Astrocyte (in vitro differentiated cells and primary cell): Measurements from ENCODE around the gene HOXB13. TPM values are rescaled to one million over a fixed set of nuclear protein-coding genes. Genes with fewer than 3 reads are reported as not detected.

ENCODE experiments used
- DNase-seq: peaks from one replicate; pipeline ENCODE4 v3.0.0-alpha.2; 2010; ENCODE audit warnings: low read depth
- FAIRE-seq: peaks from 2 replicates; lab custom pipeline; 2011; peaks lifted over from hg19 to GRCh38; lab: Jason Lieb, UNC
- H2AFZ ChIP-seq: 2 replicates; pipeline ENCODE4 v1.6.0; 2012; ENCODE audit warnings: low read depth, low read length, inconsistent platforms
- H3K27ac ChIP-seq: 2 replicates; pipeline ENCODE4 v1.5.1; 2011; ENCODE audit warnings: low read depth, low read length, inconsistent platforms
- H3K27me3 ChIP-seq: 2 replicates; pipeline ENCODE4 v1.6.0; 2011; ENCODE audit warnings: low read length, inconsistent platforms; ENCODE audit not compliant: insufficient read depth
- H3K36me3 ChIP-seq: 2 replicates; pipeline ENCODE4 v1.5.1; 2011; ENCODE audit warnings: low read length, inconsistent platforms; ENCODE audit not compliant: insufficient read depth
- H3K4me1 ChIP-seq: 2 replicates; pipeline ENCODE4 v1.5.1; 2011; ENCODE audit warnings: low read length, inconsistent platforms; ENCODE audit not compliant: insufficient read depth
- H3K4me2 ChIP-seq: 2 replicates; pipeline ENCODE4 v1.6.0; 2012; ENCODE audit warnings: low read length, inconsistent platforms
- H3K4me3 ChIP-seq: 2 replicates; pipeline ENCODE4 v1.5.1; 2011; ENCODE audit warnings: low read depth, mild to moderate bottlenecking, low read length, inconsistent platforms; ENCODE audit not compliant: insufficient read depth
- H3K79me2 ChIP-seq: 2 replicates; pipeline ENCODE4 v1.6.0; 2012; ENCODE audit warnings: mild to moderate bottlenecking, low read length, inconsistent platforms; ENCODE audit not compliant: insufficient read depth
- H3K9ac ChIP-seq: 2 replicates; pipeline ENCODE4 v1.6.0; 2012; ENCODE audit warnings: mild to moderate bottlenecking, low read length, inconsistent platforms
- H3K9me3 ChIP-seq: 2 replicates; pipeline ENCODE4 v1.5.1; 2012; ENCODE audit warnings: low read depth, mild to moderate bottlenecking, low read length, inconsistent platforms; ENCODE audit not compliant: insufficient read depth
- H4K20me1 ChIP-seq: 2 replicates; pipeline ENCODE4 v1.6.0; 2012; ENCODE audit warnings: low read length, inconsistent platforms; ENCODE audit not compliant: insufficient read depth
- H3K27ac Mint-ChIP-seq: one replicate; pipeline ENCODE4 v1.8.0; 2021; ENCODE audit warnings: mild to moderate bottlenecking, mixed read lengths; ENCODE audit not compliant: unreplicated experiment
- H3K27me3 Mint-ChIP-seq: one replicate; pipeline ENCODE4 v1.8.0; 2021; ENCODE audit warnings: low read depth, mixed read lengths; ENCODE audit not compliant: unreplicated experiment
- H3K36me3 Mint-ChIP-seq: one replicate; pipeline ENCODE4 v1.8.0; 2021; ENCODE audit warnings: low read depth, mixed read lengths; ENCODE audit not compliant: unreplicated experiment
- H3K4me1 Mint-ChIP-seq: one replicate; pipeline ENCODE4 v1.8.0; 2021; ENCODE audit warnings: low read depth, mixed read lengths; ENCODE audit not compliant: unreplicated experiment
- H3K4me3 Mint-ChIP-seq: one replicate; pipeline ENCODE4 v1.8.0; 2021; ENCODE audit warnings: mild to moderate bottlenecking, moderate library complexity, mixed read lengths; ENCODE audit not compliant: unreplicated experiment
- H3K9me3 Mint-ChIP-seq: one replicate; pipeline ENCODE4 v1.8.0; 2021; ENCODE audit warnings: mild to moderate bottlenecking, mixed read lengths; ENCODE audit not compliant: unreplicated experiment
- EZH2 ChIP-seq: IDR thresholded peaks from 2 replicates; pipeline ENCODE4 v1.6.1; 2012; ENCODE audit warnings: mild to moderate bottlenecking, low read length, inconsistent platforms; ENCODE audit not compliant: insufficient read depth
- total RNA-seq: library from RNA; stranded (reverse); gene quantifications from 2 replicates; pipeline ENCODE4 v1.2.1, GENCODE V29; 2021
- TF ChIP-seq, protein P1 (sequence below): IDR thresholded peaks from 2 replicates; pipeline ENCODE4 v1.5.1; 2011; ENCODE audit warnings: low read depth, mild to moderate bottlenecking, inconsistent platforms, low read length, moderate library complexity; ENCODE audit not compliant: insufficient read depth

The HOXB13 gene
- total RNA-seq, 1 donor from 2014 or later = not detected

DNA sequence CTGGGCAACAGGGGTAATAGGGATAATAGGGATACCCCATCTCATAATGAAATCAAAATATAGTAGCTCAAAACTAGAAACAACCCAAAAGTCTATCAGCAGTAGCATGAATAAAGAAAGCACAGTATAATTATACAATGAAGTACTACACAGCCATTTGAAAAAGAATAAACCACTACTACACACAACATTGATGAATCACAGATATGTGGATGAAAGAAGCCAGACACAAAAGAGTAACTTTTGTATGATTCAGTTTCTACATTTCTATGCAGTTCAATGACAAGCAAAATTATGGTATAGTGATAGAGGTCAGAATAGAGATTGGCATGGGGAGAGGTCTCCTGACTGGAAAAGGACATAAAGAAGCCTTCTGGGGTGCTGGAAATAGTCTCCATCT lies 2.8 kb upstream of the HOXB13 start:
- no peak overlapping the region for H3K9ac ChIP-seq
- H2AFZ ChIP-seq = no peak overlapping the region
- H3K27ac Mint-ChIP-seq = no peak overlapping the region
- H3K4me2 ChIP-seq = no peak overlapping the region
- H3K79me2 ChIP-seq = no peaks in the 10 kb centered on the region
- peaks cover 94% of the 10 kb centered on the region for H3K27me3 Mint-ChIP-seq
- no peaks in the 10 kb centered on the region for H3K36me3 ChIP-seq
- peaks cover 20% of the 10 kb centered on the region for H3K9me3 Mint-ChIP-seq
- H3K27me3 ChIP-seq = peaks cover 98% of the 10 kb centered on the region
- H3K36me3 Mint-ChIP-seq = peaks cover 2% of the 10 kb centered on the region
- H3K9me3 ChIP-seq = peaks cover 7% of the 10 kb centered on the region
- no peak for TF ChIP-seq EZH2
- TF ChIP-seq, protein P1, sequence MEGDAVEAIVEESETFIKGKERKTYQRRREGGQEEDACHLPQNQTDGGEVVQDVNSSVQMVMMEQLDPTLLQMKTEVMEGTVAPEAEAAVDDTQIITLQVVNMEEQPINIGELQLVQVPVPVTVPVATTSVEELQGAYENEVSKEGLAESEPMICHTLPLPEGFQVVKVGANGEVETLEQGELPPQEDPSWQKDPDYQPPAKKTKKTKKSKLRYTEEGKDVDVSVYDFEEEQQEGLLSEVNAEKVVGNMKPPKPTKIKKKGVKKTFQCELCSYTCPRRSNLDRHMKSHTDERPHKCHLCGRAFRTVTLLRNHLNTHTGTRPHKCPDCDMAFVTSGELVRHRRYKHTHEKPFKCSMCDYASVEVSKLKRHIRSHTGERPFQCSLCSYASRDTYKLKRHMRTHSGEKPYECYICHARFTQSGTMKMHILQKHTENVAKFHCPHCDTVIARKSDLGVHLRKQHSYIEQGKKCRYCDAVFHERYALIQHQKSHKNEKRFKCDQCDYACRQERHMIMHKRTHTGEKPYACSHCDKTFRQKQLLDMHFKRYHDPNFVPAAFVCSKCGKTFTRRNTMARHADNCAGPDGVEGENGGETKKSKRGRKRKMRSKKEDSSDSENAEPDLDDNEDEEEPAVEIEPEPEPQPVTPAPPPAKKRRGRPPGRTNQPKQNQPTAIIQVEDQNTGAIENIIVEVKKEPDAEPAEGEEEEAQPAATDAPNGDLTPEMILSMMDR = no peak
- H3K4me3 ChIP-seq = no peak overlapping the region
- no peaks in the 10 kb centered on the region for H4K20me1 ChIP-seq
- no peak overlapping the region for H3K4me3 Mint-ChIP-seq
- DNase-seq (no peak), FAIRE-seq (no peak)
- peaks cover 2% of the 10 kb centered on the region for H3K4me1 Mint-ChIP-seq
- H3K27ac ChIP-seq = no peak overlapping the region
- H3K4me1 ChIP-seq = no peaks in the 10 kb centered on the region

DNA sequence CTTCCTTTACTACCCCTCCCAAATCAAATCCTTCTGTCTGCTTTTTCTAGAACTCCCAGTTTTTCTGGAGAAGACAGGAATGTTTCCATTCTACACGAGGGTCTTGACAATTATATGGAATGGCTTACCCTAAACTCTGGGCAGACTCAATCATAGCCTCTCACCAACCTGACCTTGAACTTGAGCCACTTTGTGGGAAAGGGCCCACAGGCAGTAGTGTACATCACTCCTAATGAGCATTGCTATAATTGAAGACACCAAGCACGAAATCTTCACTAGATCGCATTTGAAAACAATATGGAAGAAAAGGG lies 1.6 kb upstream of the HOXB13 start:
- Histone ChIP-seq H3K4me2 (no peak overlapping the region), H3K79me2 (no peaks in the 10 kb centered on the region), H3K27ac (no peak overlapping the region), H4K20me1 (no peaks in the 10 kb centered on the region), H3K9ac (no peak overlapping the region), H3K4me1 (no peaks in the 10 kb centered on the region), H3K4me3 (no peak overlapping the region), H3K9me3 (peaks cover 10% of the 10 kb centered on the region), H3K36me3 (no peaks in the 10 kb centered on the region), H2AFZ (no peak overlapping the region), H3K27me3 (peaks cover 98% of the 10 kb centered on the region)
- Mint-ChIP-seq H3K27me3 (peaks cover 94% of the 10 kb centered on the region), H3K4me1 (peaks cover 2% of the 10 kb centered on the region), H3K4me3 (no peak overlapping the region), H3K27ac (no peak overlapping the region), H3K9me3 (peaks cover 21% of the 10 kb centered on the region), H3K36me3 (peaks cover 2% of the 10 kb centered on the region)
- DNase-seq (no peak), FAIRE-seq (no peak)
- TF ChIP-seq, protein P1 = no peak
- no peak for TF ChIP-seq EZH2

DNA sequence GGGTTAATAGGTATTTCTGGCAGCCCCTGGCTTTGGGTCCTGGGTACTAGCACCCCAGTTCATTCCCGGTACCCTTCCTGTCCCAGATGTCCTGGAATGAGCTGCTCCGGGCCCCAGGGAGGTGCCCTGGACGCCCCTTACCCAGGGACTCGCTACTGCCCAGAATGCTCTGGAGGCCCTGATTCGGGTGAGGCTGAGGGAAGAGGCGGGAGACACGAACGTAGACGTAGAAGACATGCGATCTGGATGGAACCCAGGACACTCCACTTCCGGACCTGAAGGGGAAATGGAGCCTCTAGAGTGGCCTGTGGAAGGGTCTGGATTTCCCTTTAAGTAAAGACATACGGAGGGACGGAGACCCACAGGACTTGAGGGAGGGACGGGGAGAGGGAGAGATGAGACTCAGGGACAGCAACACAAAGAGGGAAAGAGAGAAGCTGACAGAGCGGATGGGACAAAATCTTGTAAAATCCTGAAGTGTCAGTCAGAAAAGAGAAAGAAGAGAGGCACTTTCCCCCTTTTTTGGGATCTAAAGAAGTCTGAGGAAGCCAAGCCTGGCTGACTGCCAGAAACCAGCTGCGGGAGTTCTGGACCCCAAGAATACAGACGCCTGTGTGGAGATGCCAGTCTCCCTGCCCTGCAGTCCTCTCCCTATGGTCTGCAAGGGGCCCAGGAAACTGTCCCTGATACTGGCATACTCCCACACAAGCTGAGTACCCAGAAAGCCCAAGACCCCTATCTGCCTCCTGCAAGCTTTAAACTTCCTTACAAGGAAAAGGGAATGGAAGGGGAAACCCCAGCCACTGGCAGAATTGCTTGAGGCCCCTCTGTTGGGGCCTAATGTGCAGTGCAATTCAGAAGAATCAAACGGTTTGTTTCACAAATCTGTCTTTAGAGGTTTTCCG lies 1.0 kb upstream of the HOXB13 start:
- no peak overlapping the region for H3K4me3 ChIP-seq
- H3K79me2 ChIP-seq = no peaks in the 10 kb centered on the region
- no peak overlapping the region for H3K9ac ChIP-seq
- no peak overlapping the region for H2AFZ ChIP-seq
- TF ChIP-seq, protein P1 = no peak
- TF ChIP-seq EZH2 = no peak
- Mint-ChIP-seq H3K36me3 (peaks cover 2% of the 10 kb centered on the region), H3K4me1 (peaks cover 2% of the 10 kb centered on the region), H3K9me3 (peaks cover 21% of the 10 kb centered on the region), H3K27me3 (peaks cover 94% of the 10 kb centered on the region), H3K4me3 (no peak overlapping the region), H3K27ac (no peak overlapping the region)
- no peaks in the 10 kb centered on the region for H3K36me3 ChIP-seq
- no peak for FAIRE-seq
- peaks cover 10% of the 10 kb centered on the region for H3K9me3 ChIP-seq
- H3K27me3 ChIP-seq = peaks cover 98% of the 10 kb centered on the region
- DNase-seq = no peak
- H4K20me1 ChIP-seq = no peaks in the 10 kb centered on the region
- no peak overlapping the region for H3K27ac ChIP-seq
- H3K4me1 ChIP-seq = no peaks in the 10 kb centered on the region
- H3K4me2 ChIP-seq = no peak overlapping the region
